Measurements from ENCODE around the gene TMC2.
A peak's percentile ranks its signal among the peaks of the same experiment; 100 is the strongest.
"Not testable (repeated sequence)": the region's sequence is repeated elsewhere in the genome, so short reads cannot be mapped to it uniquely, and the experiment has no call there.

Gene TMC2, protein sequence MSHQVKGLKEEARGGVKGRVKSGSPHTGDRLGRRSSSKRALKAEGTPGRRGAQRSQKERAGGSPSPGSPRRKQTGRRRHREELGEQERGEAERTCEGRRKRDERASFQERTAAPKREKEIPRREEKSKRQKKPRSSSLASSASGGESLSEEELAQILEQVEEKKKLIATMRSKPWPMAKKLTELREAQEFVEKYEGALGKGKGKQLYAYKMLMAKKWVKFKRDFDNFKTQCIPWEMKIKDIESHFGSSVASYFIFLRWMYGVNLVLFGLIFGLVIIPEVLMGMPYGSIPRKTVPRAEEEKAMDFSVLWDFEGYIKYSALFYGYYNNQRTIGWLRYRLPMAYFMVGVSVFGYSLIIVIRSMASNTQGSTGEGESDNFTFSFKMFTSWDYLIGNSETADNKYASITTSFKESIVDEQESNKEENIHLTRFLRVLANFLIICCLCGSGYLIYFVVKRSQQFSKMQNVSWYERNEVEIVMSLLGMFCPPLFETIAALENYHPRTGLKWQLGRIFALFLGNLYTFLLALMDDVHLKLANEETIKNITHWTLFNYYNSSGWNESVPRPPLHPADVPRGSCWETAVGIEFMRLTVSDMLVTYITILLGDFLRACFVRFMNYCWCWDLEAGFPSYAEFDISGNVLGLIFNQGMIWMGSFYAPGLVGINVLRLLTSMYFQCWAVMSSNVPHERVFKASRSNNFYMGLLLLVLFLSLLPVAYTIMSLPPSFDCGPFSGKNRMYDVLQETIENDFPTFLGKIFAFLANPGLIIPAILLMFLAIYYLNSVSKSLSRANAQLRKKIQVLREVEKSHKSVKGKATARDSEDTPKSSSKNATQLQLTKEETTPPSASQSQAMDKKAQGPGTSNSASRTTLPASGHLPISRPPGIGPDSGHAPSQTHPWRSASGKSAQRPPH

DNA sequence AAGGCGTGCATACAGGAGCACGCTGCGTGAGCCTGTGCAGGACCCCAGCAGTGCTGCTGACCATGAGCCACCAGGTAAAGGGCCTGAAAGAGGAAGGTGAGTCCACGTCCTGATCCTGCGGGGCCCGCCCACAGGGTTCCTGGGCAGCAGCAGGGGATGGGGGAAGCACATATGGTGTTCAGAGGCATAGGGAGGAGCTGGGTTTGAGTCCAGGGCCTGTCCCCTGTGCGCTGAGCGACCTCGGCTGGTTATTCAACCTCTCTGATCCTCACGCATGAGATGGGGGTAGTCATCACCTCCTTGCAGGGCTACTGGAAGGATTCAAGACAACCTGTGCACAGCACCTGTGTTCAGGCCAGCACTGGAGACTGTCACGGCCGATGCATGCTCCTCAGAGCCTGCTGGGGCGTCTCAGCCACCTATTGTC lies at the start of gene TMC2:
Gene TMC2, plus strand, starts transcription at position 14 of the 427 bp plus-strand sequence. Its CDS starts 49 bp downstream, at position 63.
- DNase-seq (ENCODE audit: low spot score): no peak

DNA sequence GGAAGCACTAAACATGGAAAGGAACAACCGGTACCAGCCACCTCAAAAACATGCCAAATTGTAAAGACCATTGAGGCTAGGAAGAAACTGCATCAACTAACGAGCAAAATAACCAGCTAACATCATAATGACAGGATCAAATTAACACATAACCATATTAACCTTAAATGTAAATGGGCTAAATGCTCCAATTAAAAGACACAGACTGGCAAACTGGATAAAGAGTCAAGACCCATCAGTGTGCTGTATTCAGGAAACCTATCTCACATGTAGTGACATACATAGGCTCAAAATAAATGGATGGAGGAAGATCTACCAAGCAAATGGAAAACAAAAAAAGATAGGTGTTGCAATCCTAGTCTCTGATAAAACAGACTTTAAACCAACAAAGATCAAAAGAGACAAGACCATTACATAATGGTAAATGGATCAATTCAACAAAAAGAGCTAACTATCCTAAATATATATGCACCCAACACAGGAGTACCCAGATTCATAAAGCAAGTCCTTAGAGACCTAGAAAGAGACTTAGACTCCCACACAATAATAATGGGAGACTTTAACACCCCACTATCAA lies 33.5 kb upstream of the TMC2 start:
- DNase-seq (ENCODE audit: low spot score): not testable (repeated sequence)

DNA sequence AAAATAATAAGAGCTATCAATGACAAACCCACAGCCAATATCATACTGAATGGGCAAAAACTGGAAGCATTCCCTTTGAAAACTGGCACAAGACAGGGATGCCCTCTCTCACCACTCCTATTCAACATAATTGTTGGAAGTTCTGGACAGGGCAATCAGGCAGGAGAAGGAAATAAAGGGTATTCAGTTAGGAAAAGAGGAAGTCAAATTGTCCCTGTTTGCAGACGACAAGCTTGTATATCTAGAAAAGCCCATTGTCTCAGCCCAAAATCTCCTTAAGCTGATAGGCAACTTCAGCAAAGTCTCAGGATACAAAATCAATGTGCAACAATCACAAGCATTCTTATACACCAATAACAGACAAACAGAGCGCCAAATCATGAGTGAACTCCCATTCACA lies 31.6 kb upstream of the TMC2 start:
- DNase-seq (ENCODE audit: low spot score): not testable (repeated sequence)

DNA sequence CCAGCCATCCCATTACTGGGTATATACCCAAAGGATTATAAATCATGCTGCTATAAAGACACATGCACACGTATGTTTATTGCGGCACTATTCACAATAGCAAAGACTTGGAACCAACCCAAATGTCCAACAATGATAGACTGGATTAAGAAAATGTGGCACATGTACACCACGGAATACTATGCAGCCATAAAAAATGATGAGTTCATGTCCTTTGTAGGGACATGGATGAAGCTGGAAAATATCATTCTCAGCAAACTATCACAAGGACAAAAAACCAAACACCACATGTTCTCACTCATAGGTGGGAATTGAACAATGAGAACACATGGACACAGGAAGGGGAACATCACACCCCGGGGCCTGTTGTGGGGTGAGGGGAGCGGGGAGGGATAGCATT lies 29.9 kb upstream of the TMC2 start:
- not testable (repeated sequence) for DNase-seq (ENCODE audit: low spot score)

DNA sequence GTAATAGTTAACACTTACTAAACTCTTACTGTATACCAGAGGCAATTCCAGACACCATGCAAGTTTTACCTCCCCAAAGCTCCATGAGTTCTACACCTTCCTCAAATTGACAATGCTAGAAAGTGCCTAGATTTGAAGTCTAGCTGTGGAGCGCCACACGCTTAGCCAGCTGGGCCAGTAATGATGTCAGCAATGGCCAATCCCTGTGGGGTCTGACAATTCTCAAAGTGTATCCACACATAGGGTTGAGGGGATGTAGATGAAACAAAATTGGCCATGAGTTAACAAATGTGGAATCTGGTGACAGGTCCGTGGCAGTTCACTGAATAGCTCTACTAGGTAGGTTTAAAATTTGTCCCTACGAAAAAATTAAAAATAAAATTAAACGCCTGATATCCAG lies 28.9 kb upstream of the TMC2 start:
- DNase-seq (ENCODE audit: low spot score): no peak

DNA sequence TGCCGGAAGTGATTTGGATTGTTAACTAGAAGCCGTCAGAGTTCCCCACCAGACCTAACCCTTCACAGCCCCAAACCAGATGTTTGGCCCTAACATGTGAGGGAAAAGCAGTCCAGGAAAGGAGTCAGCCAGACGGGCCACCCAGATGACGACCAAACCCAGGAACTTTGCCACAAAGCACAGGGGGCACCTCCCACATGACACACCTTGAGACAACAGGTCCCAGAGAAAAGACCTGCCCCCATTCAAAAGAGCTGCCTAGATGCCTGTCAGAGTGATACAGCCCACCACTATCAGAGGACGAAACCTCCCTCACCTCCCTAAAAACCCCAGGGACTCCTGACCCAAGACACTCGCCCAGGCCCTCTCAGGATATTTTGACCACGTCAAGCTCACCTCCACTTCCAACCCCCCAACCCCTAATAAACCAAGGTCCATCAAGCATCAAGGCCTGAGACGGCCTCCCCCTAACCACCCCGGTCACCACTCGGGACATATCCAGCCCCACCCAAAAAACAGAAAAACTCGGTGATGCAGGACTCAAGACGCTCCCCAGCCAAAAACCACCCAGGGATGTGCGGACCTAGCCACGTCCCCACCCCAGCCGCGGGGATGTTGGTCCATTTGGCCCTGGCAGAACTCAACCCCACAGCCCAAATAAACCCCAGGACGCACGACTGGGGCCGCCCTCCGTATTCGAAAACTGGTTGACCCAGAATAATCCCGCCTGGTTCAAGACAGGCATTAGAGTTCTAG lies 28.3 kb upstream of the TMC2 start:
- DNase-seq (ENCODE audit: low spot score): no peak

DNA sequence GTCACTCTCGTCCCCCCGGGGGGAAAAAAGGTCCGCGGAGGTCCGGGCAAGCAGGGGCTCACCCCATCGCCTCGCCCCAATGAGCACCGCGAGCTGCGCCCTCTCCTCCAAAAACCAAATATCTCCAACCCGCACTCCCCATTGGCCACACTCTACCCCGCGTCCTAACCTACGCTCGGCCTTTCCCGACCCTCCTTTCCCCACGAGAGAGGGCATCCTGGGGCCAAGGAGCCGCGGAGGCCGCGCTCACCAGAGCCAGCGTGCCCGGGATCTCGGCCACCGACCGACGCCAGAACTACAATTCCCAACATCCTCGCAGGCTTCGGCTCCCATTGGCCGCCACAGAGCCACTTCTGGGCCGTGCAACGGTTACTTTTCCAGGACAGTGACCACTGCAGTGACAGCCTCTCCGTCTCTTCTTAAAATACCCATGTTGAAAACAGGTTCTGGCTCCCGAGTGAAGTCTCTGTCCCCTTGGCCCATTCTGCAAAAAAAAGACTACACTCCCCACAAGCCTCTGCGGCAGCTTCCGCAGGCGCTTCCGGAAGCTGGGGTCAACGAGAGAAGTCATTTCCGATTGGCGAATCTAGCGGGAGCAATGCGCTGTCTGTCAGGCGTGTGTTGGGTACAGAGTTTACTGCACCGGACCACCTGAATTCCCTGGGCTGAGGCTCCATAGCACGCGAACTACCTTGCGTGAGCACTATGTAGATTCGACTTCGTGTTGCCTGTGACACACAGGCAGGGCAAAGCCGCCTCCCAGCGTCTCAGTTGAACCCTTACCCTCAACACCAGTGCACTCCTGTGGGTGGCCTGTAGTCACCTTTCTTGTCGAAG lies 27.5 kb upstream of the TMC2 start, which contains the start of gene ZNF343:
Gene ZNF343, minus strand, starts transcription at position 285 of the 837 bp plus-strand sequence. CDS start 15,020 bp downstream, outside the sequence.
- peak; percentile 75 for DNase-seq (ENCODE audit: low spot score)

DNA sequence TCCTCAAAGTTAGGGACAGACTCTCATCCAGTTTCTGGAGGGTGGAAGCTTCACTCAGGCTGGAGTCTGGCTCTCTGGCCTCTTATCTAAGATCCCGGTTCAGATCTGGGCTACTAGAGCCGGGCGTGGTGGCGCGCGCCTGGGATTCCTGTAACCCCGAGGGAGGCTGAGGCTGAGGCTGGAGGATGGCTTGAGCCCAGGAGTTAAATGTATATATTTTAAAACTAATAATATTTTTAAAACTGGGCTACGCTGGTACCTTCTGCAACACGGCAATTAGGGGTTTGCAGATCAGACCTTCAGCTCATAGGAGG lies 26.9 kb upstream of the TMC2 start:
- no peak for DNase-seq (ENCODE audit: low spot score)

DNA sequence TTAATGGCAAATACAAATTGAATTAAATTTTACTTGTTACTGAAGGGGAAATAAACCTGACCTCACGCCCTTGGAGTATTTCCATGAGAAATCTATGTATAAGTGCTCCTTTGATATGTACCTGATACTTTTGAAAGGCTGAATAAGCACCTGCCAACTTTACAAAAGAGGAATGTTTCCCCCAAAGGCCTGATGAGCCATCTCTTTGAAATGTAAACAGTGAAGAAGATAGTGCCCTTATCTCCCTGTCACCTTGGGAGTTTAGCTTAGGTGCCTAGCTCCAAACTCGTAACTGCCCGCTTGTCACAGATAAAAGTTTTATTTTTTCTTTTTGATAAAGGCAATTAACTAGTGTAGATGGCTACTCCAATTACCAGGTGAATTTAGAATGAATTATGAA lies 26.6 kb upstream of the TMC2 start:
- DNase-seq (ENCODE audit: low spot score): no peak

DNA sequence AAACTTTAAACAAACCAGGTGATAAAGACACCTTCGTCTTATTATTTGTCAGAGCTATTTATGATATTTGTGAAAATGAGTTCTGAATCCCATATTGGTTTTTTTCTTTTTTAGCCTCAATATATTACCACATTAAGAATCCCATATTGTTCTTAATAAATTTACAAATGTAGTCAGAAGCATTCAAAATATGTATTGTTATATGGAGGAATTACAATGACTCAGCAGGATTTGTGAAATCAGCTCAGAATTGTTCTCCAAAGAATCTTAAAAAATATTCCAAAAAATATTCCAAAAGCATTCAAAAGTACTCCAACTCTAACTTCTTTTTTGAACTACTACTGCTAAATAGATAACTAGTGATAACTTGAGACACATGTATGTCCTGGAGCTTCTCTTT lies 21.2 kb upstream of the TMC2 start:
- DNase-seq (ENCODE audit: low spot score): no peak

DNA sequence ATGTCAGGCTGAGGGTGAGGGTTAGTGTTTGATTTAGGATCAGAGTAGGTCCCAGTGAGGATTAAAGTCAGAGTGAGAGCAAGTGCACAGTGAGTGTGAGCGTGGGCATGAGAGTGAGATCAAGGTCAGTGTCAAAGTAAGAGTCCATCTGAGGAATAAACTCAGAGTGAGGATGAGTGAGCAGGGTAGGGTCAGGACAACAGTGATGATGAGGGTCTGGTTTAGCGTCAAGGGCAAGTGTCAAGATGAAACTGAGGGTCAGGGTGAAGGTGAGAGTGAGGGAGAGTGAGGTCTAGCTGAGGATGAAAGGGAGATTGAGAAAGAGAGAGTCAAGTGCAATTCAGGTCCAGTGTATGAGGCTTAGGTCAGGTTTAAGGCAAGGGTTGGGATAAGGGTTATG lies 20.0 kb upstream of the TMC2 start:
- no peak for DNase-seq (ENCODE audit: low spot score)

DNA sequence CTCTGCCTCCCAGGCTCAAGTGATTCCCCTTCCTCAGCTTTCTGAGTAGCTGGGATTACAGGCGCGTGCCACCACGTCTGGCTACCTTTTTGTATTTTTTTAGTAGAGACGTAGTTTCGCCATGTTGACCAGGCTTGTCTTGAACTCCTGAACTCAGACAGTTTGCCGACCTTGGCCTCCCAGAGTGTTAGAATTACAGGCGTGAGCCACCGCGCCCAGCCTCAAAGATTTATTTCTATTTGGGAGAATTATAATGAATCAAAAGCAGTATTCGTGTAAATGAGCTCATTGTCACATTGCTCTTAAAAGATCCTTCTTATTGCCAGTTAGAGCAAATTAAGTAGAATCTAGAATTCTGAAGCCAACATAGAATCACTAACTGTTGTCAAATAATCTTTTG lies 18.3 kb upstream of the TMC2 start:
- DNase-seq (ENCODE audit: low spot score): no peak

DNA sequence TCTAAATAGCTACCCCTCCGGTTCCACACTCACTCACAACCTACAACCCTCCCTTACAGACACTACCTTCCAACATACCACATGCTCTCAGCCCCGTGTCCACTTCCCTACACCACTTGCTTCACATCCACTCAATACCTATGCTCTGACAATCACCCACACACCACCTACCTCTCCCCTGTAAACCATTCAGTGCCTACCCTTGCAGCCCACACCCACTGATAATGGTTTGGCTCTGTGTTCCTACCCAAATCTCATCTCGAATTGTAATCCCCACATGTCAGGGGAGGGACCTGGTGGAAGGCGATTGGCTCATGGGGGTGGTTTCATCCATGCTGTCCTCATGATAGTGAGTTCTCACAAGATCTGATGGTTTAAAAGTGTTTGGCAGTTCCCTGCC lies 17.8 kb upstream of the TMC2 start:
- no peak for DNase-seq (ENCODE audit: low spot score)

DNA sequence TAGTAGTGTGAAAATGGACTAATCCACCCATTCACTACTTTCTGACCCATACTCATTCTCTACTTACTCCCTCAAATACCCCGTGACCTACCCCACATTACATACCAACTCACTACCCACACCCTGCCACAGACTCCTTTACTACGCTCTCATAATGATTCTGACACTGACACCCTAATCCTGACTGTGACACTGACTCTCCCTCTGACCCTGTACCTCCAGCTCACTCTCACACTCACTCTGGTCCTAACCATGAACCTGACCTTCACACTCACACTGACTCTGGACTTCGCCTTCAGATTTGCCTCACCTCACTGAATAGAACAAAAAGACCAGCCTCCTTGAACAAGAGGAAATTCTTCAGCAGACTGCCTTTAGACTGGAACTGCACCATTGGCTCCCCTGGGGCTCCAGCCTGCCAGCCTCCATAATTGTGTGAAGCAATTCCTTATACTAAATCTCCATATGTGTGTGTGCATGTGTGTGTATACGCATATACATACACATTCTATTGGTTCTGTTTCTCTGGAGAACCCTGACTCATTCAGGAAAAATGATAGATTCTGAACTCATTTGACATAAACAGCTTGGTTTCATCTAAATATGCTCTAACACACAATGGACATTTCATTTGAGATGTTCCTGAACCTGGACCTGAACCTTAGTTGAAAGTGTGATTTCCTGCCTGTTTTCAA lies 17.1 kb upstream of the TMC2 start:
- DNase-seq (ENCODE audit: low spot score): no peak

DNA sequence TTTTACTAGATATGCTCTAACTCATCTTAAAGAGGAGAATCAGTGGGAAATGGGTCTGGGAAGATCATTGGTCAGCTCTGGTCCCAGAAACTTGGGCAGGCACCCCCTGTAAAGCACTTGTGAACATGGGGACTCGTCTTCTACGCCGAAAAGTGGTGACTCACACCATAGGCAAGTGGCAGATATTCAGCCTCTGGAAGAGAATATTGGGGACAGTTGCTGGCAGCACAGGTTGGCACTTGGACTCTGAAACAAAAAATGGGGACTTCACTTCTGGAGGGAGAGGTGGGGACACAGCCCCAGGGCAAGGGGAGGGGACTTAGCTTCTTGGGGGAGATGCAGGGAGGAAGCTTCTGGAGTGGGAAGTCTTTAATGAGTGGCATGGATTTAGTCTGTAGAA lies 15.8 kb upstream of the TMC2 start:
- no peak for DNase-seq (ENCODE audit: low spot score)

DNA sequence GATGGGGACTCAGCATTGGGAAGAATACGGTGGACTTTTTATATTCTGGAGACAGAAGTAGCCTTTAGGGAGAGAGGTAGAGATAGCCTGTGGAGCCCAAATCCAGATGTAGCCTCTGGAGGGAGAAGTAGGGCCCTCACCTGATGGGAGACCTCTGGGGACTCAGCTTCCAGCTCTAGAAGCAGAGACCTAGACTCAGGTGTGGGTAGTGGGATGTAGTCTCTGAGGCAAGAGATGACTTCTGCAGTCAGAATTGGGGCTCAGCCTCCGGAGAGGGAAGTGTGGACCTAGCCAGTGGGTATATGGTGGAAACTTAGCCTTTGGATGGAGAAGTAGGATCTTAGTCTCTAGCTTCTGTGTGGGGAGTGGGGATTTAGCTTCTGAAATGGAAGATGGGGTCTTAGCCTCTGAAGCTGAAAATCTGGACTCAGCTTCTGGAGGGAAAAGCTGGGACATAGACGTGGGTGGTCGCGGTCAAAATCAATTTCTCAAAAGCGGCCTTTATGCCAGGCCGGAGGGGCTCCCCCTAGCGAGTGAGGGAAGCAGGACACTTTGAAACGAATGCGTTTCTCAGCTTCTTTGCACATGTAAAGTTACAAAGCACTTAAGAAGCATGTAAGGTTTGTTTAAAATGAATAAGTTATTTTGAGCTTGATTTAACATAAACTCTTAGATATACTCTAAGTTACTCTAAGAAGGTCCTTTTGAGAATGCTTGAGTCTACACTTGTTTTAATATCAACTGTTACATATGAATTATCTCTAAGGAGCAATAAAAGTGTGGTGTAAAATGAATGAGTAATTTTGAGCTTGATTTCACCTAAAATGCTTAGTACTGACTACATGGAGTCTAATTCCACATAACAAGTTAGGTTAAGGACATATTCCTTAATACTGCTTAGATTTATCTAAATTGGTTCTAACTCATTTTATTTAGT lies 14.7 kb upstream of the TMC2 start:
- peak; percentile 50 for DNase-seq (ENCODE audit: low spot score)

DNA sequence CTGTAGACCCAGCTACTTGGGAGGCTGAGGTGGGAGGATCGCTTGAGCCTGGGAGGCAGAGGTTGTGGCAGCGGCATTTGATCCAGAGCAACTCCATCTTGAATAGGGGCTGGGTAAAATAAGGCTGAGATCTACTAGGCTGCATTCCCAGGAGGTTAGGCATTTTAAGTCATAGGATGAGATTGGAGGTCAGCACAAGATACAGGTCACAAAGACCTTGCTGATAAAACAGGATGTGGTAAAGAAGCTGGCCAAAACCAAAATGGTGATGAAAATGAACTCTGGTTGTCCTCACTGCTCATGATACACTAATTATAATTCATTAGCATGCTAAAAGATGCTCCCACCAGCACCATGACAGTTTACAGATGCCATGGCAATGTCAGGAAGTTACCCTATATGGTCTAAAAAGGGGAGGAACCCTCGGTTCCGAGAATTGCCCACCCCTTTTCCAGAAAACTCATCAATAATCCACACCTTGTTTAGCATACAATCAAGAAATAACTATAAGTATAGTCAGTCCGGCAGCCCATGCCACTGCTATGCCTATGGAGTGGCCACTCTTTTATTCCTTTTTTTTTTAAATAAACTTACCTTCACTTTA lies 13.4 kb upstream of the TMC2 start:
- DNase-seq (ENCODE audit: low spot score): not testable (repeated sequence)

DNA sequence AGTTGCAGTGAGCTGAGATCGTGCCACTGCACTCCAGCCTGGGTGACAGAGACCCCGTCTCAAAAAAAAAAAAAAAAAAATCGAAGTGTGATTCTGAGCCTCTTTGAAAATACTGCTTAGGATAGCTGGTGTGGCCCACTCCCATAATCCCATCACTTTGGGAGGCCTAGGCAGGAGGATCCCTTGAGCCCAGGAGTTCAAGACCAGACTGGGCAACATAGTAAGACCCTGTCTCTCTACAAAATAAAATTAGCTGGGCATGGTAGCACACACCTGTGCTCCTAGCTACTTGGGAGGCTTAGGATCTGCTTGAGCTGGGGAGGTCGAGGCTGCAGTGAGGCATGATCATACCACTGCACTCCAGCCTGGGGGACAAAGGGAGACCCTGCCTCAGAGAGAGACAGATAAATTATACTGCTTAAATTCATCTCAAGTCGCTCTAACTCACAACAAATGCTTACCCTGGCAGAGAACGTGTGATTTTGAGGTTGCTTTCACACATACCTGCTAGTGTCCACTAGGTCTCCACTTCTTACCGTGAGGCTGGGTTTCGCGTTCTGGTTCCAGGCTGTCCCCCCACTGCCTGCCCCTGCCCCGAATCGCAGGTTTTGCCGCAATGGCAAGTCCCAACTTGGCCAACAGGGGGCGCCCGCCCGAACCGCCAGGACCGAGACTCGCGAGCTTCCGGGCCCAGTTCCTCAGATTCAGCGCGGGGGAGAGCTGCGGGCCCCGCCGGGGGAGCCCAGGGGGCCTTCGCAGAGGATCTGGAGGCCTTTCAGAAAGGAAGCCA lies 12.3 kb upstream of the TMC2 start:
- DNase-seq (ENCODE audit: low spot score): peak; percentile 88

Measured in CD4-positive, alpha-beta T cell treated with Interleukin-6 at 100 ng/mL for 8 hours (primary cell).